ENCODE measurements around the gene POMGNT1. TPM values are rescaled to one million over a fixed set of nuclear protein-coding genes. Genes with fewer than 3 reads are reported as not detected.

The POMGNT1 gene
- total and polyA plus RNA-seq, 2 of the 13 experiments (the other 11 are each of a cell fraction or from before 2014, with no cell fraction given) = 33.9 to 46.8 TPM

- TF ChIP-seq AKNA (CRISPR knock-in tag; IDR thresholded peaks at IDR 0.05; ENCODE audit: borderline replicate concordance) (no peak), SKIL (CRISPR knock-in tag; IDR thresholded peaks at IDR 0.05; ENCODE audit: borderline replicate concordance) (no peak), FOXO4 (CRISPR knock-in tag; conservative IDR thresholded peaks at IDR 0.05) (no peak), ZNF609 (CRISPR knock-in tag; IDR thresholded peaks at IDR 0.05; ENCODE audit: borderline replicate concordance) (no peak), CEBPB (IDR thresholded peaks at IDR 0.05; ENCODE audit: borderline replicate concordance, low read depth, low read length) (no peak), ZNF749 (CRISPR knock-in tag; IDR thresholded peaks at IDR 0.05; ENCODE audit: borderline replicate concordance) (no peak), MAFK (conservative IDR thresholded peaks at IDR 0.05 in 1 of 2, IDR thresholded peaks at IDR 0.05 in 1 of 2; ENCODE audit: low read length in 2 of 2) (no peak), BCLAF1 (IDR thresholded peaks at IDR 0.05) (no peak), RNF2 (conservative IDR thresholded peaks at IDR 0.05; ENCODE audit: low read depth) (no peak), ZNF264 (CRISPR knock-in tag; IDR thresholded peaks at IDR 0.05) (peak; percentile 82), ZNF331 (CRISPR knock-in tag; IDR thresholded peaks at IDR 0.05) (no peak)
Observed at GRCh38 chr1:46183079-46183847, 15.0 kb downstream of the POMGNT1 start (continued).

Data from HepG2 (cell line).